Stimulated activated effector memory CD8-positive, alpha-beta T cell treated with anti-CD3 and anti-CD28 coated beads, Interleukin-12 subunit alpha, Interleukin-12 subunit beta, amount 100 ng/mL, for 72 hours (primary cell): ENCODE measurements around the gene BMP3.
A peak's percentile ranks its signal among the peaks of the same experiment; 100 is the strongest.

Experiments
- ATAC-seq: fragments of 150-1000 bp; cut with Tn5 transposase; 2 replicates; pipeline ENCODE4 v1.10.0; 2021
- DNase-seq, 2 donors: peaks; one replicate each; pipeline ENCODE4 v3.0.0; 2021 to 2022; ENCODE audit warnings: low spot score in 2 of 2
- H3K27ac Mint-ChIP-seq: one replicate; pipeline ENCODE4 v1.8.0; 2022; ENCODE audit warnings: mild to moderate bottlenecking, mixed read lengths
- H3K36me3 Mint-ChIP-seq: one replicate; pipeline ENCODE4 v1.8.0; 2022; ENCODE audit warnings: mild to moderate bottlenecking, mixed read lengths
- H3K4me1 Mint-ChIP-seq: one replicate; pipeline ENCODE4 v1.8.0; 2022; ENCODE audit warnings: mixed read lengths
- H3K4me3 Mint-ChIP-seq: one replicate; pipeline ENCODE4 v1.8.0; 2022; ENCODE audit warnings: mild to moderate bottlenecking, mixed read lengths
- H3K9me3 Mint-ChIP-seq: one replicate; pipeline ENCODE4 v1.8.0; 2022; ENCODE audit warnings: mixed read lengths

BMP3 gene

DNA sequence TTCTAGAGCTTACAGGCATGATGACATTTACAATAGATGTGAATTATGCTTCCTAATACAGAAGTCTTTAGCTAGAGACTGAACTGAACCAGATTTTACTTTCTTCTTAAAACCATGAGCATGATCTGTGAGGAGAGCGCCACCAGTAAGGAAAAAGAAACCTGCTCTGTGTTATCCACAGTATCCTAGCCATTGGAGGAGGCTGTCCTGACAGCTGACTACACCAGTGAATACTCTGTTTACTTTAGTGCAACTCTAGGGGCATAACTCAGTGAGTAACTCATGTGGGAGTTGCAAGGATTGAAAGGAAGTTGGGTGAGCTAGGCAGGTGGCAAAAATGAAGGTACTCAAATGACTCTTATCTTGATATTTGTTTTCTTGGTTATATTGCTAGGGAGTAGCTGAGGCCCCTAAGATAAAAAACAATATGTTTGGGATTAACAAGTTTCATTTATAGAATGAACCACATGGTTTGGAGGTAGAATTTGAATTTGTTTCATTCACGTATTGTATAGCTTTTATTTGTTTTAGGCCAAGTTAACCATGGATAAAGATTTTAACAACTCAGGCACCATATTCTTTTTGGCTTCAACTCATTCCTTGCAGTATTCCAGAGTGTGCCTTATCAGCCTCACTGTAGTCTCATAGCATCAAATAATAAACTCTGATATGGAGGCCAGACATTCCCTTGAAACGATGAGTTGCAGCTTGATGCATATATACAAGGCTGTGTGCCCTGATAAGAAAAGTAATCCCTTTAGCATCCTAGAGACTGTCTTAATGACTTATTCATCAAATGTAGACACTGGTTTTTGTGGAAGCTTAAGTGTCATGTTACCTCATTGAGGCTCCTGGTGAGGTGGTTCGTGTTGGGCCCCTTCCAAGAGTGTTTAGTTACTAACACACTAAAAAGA, 2.5 kb downstream of the BMP3 start:
- Mint-ChIP-seq H3K36me3 (no peaks in the 10 kb centered on the region), H3K4me3 (no peak overlapping the region), H3K9me3 (no peaks in the 10 kb centered on the region), H3K27ac (no peak overlapping the region), H3K4me1 (peaks cover 17% of the 10 kb centered on the region)
- no peak for ATAC-seq
- no peak for DNase-seq

- no peak overlapping the region for H3K4me3 Mint-ChIP-seq
- DNase-seq (no peak), ATAC-seq (no peak)
- no peaks in the 10 kb centered on the region for H3K9me3 Mint-ChIP-seq
- no peak overlapping the region for H3K27ac Mint-ChIP-seq
- no peaks in the 10 kb centered on the region for H3K36me3 Mint-ChIP-seq
- no peaks in the 10 kb centered on the region for H3K4me1 Mint-ChIP-seq
These were observed 8.3 kb downstream of the BMP3 start for GRCh38 chr4:81038636-81039350.

GRCh38 chr4:81039351-81039972, 9.0 kb downstream of the BMP3 start:
- no peak for DNase-seq
- H3K36me3 Mint-ChIP-seq = no peaks in the 10 kb centered on the region
- no peak for ATAC-seq

GRCh38 chr4:81040012-81040659, 9.6 kb downstream of the BMP3 start:
- DNase-seq (no peak), ATAC-seq (no peak)
- no peaks in the 10 kb centered on the region for H3K4me1 Mint-ChIP-seq

More at GRCh38 chr4:81039351-81039972, 9.0 kb downstream of the BMP3 start:
- Mint-ChIP-seq H3K27ac (no peak overlapping the region), H3K4me3 (no peak overlapping the region), H3K4me1 (no peaks in the 10 kb centered on the region), H3K9me3 (no peaks in the 10 kb centered on the region)

DNA sequence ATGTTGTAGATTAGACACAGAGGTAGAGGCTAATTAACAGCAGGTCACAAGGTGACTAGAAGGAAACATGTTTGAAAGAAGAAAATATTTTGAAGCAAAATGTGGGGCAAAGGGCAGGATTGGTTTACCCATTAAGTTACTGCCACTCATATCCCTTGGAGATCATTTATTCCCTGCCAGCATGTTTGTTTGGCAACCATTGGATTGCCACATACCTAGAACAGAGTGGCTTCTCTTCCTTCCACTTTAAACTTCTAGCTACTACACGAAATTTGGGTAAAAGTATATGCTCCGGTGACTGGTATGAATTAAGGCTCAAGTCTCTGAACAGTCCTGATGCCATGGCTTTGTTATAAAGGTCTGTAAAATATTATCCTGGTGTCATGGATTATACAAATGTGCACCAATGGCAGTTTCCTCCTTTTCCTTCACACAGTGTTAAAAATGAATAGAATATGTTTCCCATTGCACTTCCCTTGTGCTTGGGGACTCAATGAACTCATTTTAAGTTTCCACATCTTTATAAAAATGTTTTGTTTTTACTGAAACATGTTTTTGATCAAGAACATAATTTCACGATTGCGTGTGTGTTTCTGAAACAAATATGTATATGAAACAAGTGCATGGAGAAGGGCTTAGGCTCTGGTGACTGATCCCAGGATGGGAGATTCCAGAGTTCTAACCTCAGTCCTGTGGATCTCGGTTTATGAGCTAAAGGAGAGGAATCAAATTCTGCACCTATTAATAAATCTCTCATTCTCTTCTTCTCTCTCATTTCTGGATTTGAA, 12.3 kb downstream of the BMP3 start:
- H3K36me3 Mint-ChIP-seq = no peaks in the 10 kb centered on the region
- ATAC-seq = no peak
- DNase-seq = no peak
- H3K9me3 Mint-ChIP-seq = no peaks in the 10 kb centered on the region
- no peak overlapping the region for H3K27ac Mint-ChIP-seq
- no peak overlapping the region for H3K4me3 Mint-ChIP-seq
- H3K4me1 Mint-ChIP-seq = no peaks in the 10 kb centered on the region

More at GRCh38 chr4:81040012-81040659, 9.6 kb downstream of the BMP3 start:
- Mint-ChIP-seq H3K27ac (no peak overlapping the region), H3K36me3 (no peaks in the 10 kb centered on the region), H3K4me3 (no peak overlapping the region), H3K9me3 (no peaks in the 10 kb centered on the region)

DNA sequence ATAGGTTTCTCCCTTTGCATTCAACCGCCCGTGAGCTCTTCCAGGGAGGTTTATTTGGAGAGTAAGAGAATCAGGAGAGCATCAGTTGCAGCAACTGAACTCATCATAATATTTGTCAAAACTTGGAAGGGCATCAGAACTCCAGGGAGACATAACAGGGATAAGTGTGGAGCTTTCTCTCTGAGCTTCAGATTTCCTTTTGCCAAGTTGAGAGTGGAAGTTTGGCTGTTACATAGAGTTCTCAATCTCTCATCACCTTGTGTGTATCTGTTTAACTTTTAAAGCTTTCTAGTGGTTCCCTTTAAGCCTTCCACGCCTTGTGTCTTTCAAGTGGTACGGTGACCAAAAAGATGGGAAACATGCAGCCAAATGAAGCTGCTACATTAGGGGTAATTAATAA, 18.8 kb downstream of the BMP3 start:
- Mint-ChIP-seq H3K4me3 (no peak overlapping the region), H3K4me1 (no peaks in the 10 kb centered on the region), H3K27ac (no peak overlapping the region), H3K9me3 (no peaks in the 10 kb centered on the region), H3K36me3 (no peaks in the 10 kb centered on the region)
- DNase-seq (no peak), ATAC-seq (no peak)

GRCh38 chr4:81049907-81050306, 19.4 kb downstream of the BMP3 start:
- Mint-ChIP-seq H3K4me1 (no peaks in the 10 kb centered on the region), H3K36me3 (no peaks in the 10 kb centered on the region), H3K9me3 (no peaks in the 10 kb centered on the region), H3K27ac (no peak overlapping the region), H3K4me3 (no peak overlapping the region)
- DNase-seq (no peak), ATAC-seq (no peak)

GRCh38 chr4:81052119-81053068, 21.9 kb downstream of the BMP3 start:
- Mint-ChIP-seq H3K4me3 (no peak overlapping the region), H3K36me3 (no peaks in the 10 kb centered on the region), H3K9me3 (no peaks in the 10 kb centered on the region), H3K4me1 (no peaks in the 10 kb centered on the region), H3K27ac (no peak overlapping the region)
- DNase-seq (peak; percentile 7 to 58), ATAC-seq (peak; percentile 55)

DNA sequence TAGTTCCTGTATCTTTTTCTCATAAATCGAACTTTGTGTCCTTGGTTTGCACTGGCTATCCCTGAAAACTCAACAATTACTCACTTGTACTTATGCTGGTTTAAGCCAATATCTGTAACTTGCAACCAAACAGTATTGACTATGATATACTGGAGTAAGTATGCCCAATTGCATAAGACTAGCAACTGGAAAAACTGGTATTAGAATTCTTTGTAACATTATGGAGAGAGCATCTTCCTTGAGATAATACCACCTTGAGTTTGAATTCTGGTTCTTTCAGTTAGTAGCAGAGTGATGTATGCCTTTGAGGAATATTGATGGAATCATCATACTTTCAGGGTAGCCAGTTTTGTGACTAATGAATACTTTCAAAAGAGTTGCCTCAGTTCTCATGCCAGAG, 28.1 kb downstream of the BMP3 start:
- ATAC-seq = no peak
- Mint-ChIP-seq H3K36me3 (no peaks in the 10 kb centered on the region), H3K4me3 (no peak overlapping the region), H3K4me1 (no peaks in the 10 kb centered on the region), H3K27ac (no peak overlapping the region), H3K9me3 (no peaks in the 10 kb centered on the region)
- DNase-seq = no peak

GRCh38 chr4:81060587-81061343, 30.3 kb downstream of the BMP3 start:
- Mint-ChIP-seq H3K27ac (no peak overlapping the region), H3K4me3 (no peak overlapping the region), H3K36me3 (no peaks in the 10 kb centered on the region), H3K9me3 (no peaks in the 10 kb centered on the region), H3K4me1 (no peaks in the 10 kb centered on the region)
- no peak for ATAC-seq
- DNase-seq = no peak

GRCh38 chr4:81061344-81061730, 30.8 kb downstream of the BMP3 start:
- no peak overlapping the region for H3K27ac Mint-ChIP-seq
- H3K4me3 Mint-ChIP-seq = no peak overlapping the region
- no peak for ATAC-seq
- no peaks in the 10 kb centered on the region for H3K9me3 Mint-ChIP-seq
- H3K4me1 Mint-ChIP-seq = no peaks in the 10 kb centered on the region
- no peaks in the 10 kb centered on the region for H3K36me3 Mint-ChIP-seq
- DNase-seq = no peak

GRCh38 chr4:81062001-81062400, 31.5 kb downstream of the BMP3 start:
- H3K4me1 Mint-ChIP-seq = no peaks in the 10 kb centered on the region
- DNase-seq (no peak), ATAC-seq (no peak)
- no peaks in the 10 kb centered on the region for H3K9me3 Mint-ChIP-seq
- H3K36me3 Mint-ChIP-seq = no peaks in the 10 kb centered on the region
- H3K4me3 Mint-ChIP-seq = no peak overlapping the region
- H3K27ac Mint-ChIP-seq = no peak overlapping the region

DNA sequence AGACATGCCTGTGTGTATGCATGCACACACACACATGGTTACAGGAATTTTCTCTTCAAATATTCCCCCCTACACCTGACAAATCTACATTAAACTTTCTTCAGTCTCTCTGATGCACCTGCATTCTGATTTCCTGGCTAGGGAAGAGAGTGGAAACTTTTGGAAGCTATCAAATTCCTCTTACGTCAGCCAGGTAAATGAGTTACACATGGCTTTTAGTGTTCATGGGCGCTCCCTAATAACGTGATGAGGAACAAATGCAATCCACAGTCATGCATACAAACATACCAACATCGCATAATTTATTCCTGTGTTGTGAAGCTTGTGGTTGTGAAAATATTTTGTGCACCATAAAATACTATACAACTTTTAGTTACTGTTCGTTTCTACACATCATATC, 34.9 kb downstream of the BMP3 start:
- no peaks in the 10 kb centered on the region for H3K4me1 Mint-ChIP-seq
- no peak overlapping the region for H3K4me3 Mint-ChIP-seq

More for the DNA sequence above, 34.9 kb downstream of the BMP3 start:
- DNase-seq (no peak), ATAC-seq (no peak)
- H3K36me3 Mint-ChIP-seq = no peaks in the 10 kb centered on the region
- H3K27ac Mint-ChIP-seq = no peak overlapping the region
- H3K9me3 Mint-ChIP-seq = no peaks in the 10 kb centered on the region
